Pons (tissue), 1 donor: ENCODE data around the gene RAP2A.

Experiments
- DNase-seq: peaks from one replicate; pipeline ENCODE4 v3.0.0-alpha.2; 2016; ENCODE audit warnings: low spot score

Gene RAP2A

GRCh38 chr13:97495678-97496077 is 61.7 kb downstream of the RAP2A start:
- DNase-seq: no peak

- no peak for DNase-seq
Observed at GRCh38 chr13:97496511-97496910, 62.5 kb downstream of the RAP2A start.

- DNase-seq: no peak
Observed at GRCh38 chr13:97497400-97497799, 63.4 kb downstream of the RAP2A start.

GRCh38 chr13:97498419-97498818 is 64.5 kb downstream of the RAP2A start:
- no peak for DNase-seq

- no peak for DNase-seq
Observed at GRCh38 chr13:97499181-97499580, 65.2 kb downstream of the RAP2A start.

- peak; percentile 33 for DNase-seq
Observed at GRCh38 chr13:97502181-97502580, 68.2 kb downstream of the RAP2A start.

GRCh38 chr13:97502706-97503105 is 68.7 kb downstream of the RAP2A start:
- no peak for DNase-seq

GRCh38 chr13:97505017-97505416 is 71.0 kb downstream of the RAP2A start:
- DNase-seq: no peak

- DNase-seq: peak; percentile 85
Observed at GRCh38 chr13:97506511-97506910, 72.5 kb downstream of the RAP2A start.

GRCh38 chr13:97512732-97513131 is 78.8 kb downstream of the RAP2A start:
- no peak for DNase-seq

GRCh38 chr13:97515643-97516042 is 81.7 kb downstream of the RAP2A start:
- DNase-seq: no peak

GRCh38 chr13:97517967-97518366 is 84.0 kb downstream of the RAP2A start:
- no peak for DNase-seq
